ENCODE results near the gene CEP164. TPM values are rescaled to one million over a fixed set of nuclear protein-coding genes. Genes with fewer than 3 reads are reported as not detected.

CEP164 gene
- total and polyA plus RNA-seq, 2 experiments from 2014 or later = 13.9 to 23.8 TPM

DNA sequence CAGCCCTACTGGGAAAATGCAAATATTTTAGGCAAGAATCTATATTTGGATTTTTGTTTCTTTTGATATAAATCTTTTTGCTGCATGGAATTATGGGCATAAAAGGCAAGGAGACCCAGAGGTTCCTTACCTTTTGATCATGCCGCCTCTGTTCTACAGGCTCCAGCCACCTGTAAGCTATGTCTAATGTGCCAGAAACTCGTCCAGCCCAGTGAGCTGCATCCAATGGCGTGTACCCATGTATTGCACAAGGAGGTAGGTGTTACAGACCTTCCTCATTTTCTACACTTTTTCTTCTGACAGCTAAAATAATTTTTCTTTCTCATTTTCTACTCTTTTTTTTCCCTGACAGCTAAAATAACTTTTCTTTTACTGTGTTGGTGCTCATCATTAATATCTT, 44.7 kb upstream of the CEP164 start (continued):
- TF ChIP-seq, protein P1, sequence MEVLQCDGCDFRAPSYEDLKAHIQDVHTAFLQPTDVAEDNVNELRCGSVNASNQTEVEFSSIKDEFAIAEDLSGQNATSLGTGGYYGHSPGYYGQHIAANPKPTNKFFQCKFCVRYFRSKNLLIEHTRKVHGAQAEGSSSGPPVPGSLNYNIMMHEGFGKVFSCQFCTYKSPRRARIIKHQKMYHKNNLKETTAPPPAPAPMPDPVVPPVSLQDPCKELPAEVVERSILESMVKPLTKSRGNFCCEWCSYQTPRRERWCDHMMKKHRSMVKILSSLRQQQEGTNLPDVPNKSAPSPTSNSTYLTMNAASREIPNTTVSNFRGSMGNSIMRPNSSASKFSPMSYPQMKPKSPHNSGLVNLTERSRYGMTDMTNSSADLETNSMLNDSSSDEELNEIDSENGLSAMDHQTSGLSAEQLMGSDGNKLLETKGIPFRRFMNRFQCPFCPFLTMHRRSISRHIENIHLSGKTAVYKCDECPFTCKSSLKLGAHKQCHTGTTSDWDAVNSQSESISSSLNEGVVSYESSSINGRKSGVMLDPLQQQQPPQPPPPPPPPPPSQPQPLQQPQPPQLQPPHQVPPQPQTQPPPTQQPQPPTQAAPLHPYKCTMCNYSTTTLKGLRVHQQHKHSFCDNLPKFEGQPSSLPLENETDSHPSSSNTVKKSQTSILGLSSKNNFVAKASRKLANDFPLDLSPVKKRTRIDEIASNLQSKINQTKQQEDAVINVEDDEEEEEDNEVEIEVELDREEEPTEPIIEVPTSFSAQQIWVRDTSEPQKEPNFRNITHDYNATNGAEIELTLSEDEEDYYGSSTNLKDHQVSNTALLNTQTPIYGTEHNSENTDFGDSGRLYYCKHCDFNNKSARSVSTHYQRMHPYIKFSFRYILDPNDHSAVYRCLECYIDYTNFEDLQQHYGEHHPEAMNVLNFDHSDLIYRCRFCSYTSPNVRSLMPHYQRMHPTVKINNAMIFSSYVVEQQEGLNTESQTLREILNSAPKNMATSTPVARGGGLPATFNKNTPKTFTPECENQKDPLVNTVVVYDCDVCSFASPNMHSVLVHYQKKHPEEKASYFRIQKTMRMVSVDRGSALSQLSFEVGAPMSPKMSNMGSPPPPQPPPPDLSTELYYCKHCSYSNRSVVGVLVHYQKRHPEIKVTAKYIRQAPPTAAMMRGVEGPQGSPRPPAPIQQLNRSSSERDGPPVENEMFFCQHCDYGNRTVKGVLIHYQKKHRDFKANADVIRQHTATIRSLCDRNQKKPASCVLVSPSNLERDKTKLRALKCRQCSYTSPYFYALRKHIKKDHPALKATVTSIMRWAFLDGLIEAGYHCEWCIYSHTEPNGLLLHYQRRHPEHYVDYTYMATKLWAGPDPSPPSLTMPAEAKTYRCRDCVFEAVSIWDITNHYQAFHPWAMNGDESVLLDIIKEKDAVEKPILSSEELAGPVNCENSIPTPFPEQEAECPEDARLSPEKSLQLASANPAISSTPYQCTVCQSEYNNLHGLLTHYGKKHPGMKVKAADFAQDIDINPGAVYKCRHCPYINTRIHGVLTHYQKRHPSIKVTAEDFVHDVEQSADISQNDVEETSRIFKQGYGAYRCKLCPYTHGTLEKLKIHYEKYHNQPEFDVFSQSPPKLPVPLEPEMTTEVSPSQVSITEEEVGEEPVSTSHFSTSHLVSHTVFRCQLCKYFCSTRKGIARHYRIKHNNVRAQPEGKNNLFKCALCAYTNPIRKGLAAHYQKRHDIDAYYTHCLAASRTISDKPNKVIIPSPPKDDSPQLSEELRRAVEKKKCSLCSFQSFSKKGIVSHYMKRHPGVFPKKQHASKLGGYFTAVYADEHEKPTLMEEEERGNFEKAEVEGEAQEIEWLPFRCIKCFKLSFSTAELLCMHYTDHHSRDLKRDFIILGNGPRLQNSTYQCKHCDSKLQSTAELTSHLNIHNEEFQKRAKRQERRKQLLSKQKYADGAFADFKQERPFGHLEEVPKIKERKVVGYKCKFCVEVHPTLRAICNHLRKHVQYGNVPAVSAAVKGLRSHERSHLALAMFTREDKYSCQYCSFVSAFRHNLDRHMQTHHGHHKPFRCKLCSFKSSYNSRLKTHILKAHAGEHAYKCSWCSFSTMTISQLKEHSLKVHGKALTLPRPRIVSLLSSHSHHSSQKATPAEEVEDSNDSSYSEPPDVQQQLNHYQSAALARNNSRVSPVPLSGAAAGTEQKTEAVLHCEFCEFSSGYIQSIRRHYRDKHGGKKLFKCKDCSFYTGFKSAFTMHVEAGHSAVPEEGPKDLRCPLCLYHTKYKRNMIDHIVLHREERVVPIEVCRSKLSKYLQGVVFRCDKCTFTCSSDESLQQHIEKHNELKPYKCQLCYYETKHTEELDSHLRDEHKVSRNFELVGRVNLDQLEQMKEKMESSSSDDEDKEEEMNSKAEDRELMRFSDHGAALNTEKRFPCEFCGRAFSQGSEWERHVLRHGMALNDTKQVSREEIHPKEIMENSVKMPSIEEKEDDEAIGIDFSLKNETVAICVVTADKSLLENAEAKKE (CRISPR knock-in tag; IDR thresholded peaks at IDR 0.05) = no peak
- TF ChIP-seq, protein P2, sequence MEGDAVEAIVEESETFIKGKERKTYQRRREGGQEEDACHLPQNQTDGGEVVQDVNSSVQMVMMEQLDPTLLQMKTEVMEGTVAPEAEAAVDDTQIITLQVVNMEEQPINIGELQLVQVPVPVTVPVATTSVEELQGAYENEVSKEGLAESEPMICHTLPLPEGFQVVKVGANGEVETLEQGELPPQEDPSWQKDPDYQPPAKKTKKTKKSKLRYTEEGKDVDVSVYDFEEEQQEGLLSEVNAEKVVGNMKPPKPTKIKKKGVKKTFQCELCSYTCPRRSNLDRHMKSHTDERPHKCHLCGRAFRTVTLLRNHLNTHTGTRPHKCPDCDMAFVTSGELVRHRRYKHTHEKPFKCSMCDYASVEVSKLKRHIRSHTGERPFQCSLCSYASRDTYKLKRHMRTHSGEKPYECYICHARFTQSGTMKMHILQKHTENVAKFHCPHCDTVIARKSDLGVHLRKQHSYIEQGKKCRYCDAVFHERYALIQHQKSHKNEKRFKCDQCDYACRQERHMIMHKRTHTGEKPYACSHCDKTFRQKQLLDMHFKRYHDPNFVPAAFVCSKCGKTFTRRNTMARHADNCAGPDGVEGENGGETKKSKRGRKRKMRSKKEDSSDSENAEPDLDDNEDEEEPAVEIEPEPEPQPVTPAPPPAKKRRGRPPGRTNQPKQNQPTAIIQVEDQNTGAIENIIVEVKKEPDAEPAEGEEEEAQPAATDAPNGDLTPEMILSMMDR (conservative IDR thresholded peaks at IDR 0.05; ENCODE audit: low read depth in 2 of 2) = no peak
- TF ChIP-seq EZH2phosphoT487 (IDR thresholded peaks at IDR 0.05; ENCODE audit: unreplicated experiment) = no peak

DNA sequence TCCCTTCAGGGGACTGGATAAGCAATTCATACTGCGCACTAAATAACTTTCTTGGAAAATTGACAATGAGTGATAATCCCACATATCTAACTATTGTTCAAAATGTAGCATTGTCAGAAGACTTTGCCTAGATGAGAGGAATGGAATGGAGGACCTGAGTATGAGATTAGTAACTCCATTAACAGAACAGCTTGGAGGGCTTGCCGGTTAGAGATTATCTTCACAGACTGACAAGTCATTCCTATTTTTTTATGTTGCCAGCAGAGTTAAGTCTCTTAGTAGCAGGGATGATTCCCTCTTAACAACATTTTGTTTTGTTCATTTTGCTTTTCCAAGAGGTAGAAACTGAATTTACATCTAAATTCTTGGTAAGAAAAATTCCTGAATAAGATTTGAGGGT, 43.6 kb upstream of the CEP164 start:
- H3K27me3 ChIP-seq (ENCODE audit: insufficient read depth) = no peaks in the 10 kb centered on the region
- H3K27ac Mint-ChIP-seq = no peak overlapping the region
- H3K4me3 ChIP-seq = no peak overlapping the region
- no peaks in the 10 kb centered on the region for H3K9me2 ChIP-seq (ENCODE audit: insufficient read depth)
- ATAC-seq = no peak
- H3K4me3 Mint-ChIP-seq = no peak overlapping the region
- H3K79me2 ChIP-seq (replicated peaks; ENCODE audit: insufficient read depth) = no peaks in the 10 kb centered on the region
- H3K27ac ChIP-seq (ENCODE audit: low read depth) = no peak overlapping the region
- H3K4me1 ChIP-seq (ENCODE audit: insufficient read depth) = no peaks in the 10 kb centered on the region
- no peaks in the 10 kb centered on the region for H3K4me1 Mint-ChIP-seq
- H3K27me3 Mint-ChIP-seq (ENCODE audit: insufficient read depth, low read depth, poor library complexity) = no peaks in the 10 kb centered on the region
- no peak for DNase-seq (ENCODE audit: low spot score)
- H4K20me1 ChIP-seq (replicated peaks; ENCODE audit: insufficient read depth) = no peaks in the 10 kb centered on the region
- H3K36me3 ChIP-seq (ENCODE audit: insufficient read depth) = peaks cover 14% of the 10 kb centered on the region; the same call in 1 of the 2 replicates
- H3K36me3 Mint-ChIP-seq (ENCODE audit: low read depth) = peaks cover 44% of the 10 kb centered on the region
- H3K9me3 Mint-ChIP-seq = no peaks in the 10 kb centered on the region
- no peaks in the 10 kb centered on the region for H3F3A ChIP-seq (replicated peaks; ENCODE audit: low read depth)
- H2AFZ ChIP-seq = no peak overlapping the region
- H3K4me2 ChIP-seq = no peak overlapping the region
- TF ChIP-seq ZNF114 (CRISPR knock-in tag; IDR thresholded peaks at IDR 0.05) = no peak
- no peak for TF ChIP-seq CREB1 (CRISPR knock-in tag; IDR thresholded peaks at IDR 0.05; ENCODE audit: low read depth)
- TF ChIP-seq JUNB (IDR thresholded peaks at IDR 0.05; ENCODE audit: unreplicated experiment) = no peak
- TF ChIP-seq STAT1 (IDR thresholded peaks at IDR 0.05; ENCODE audit: unreplicated experiment) = no peak
- TF ChIP-seq POLR2AphosphoS5 (IDR thresholded peaks at IDR 0.05; ENCODE audit: low read depth) = no peak
- no peak for TF ChIP-seq EZH2 (IDR thresholded peaks at IDR 0.05; ENCODE audit: low read depth, unreplicated experiment)
- TF ChIP-seq, protein P3, sequence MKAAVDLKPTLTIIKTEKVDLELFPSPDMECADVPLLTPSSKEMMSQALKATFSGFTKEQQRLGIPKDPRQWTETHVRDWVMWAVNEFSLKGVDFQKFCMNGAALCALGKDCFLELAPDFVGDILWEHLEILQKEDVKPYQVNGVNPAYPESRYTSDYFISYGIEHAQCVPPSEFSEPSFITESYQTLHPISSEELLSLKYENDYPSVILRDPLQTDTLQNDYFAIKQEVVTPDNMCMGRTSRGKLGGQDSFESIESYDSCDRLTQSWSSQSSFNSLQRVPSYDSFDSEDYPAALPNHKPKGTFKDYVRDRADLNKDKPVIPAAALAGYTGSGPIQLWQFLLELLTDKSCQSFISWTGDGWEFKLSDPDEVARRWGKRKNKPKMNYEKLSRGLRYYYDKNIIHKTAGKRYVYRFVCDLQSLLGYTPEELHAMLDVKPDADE (IDR thresholded peaks at IDR 0.05) = no peak
